Right ventricle myocardium superior (tissue), 1 donor: ENCODE data around the gene PLOD3. TPM values are rescaled to one million over a fixed set of nuclear protein-coding genes. Genes with fewer than 3 reads are reported as not detected.

Experiments
- ATAC-seq: fragments of 200-7000 bp; cut with Tn5 transposase; one replicate; pipeline ENCODE4 v1.9.1; 2020; ENCODE audit warnings: mild to moderate bottlenecking; ENCODE audit not compliant: poor library complexity
- DNase-seq: peaks from one replicate; pipeline ENCODE4 v3.0.0-alpha.2; 2020
- intact Hi-C: fragments of 100-400 bp; cut with DNase I; formaldehyde crosslinking; loops from one replicate; pipeline ENCODE4 v1.11.2; 2022
- total RNA-seq: library from RNA; stranded (reverse); fragmentation: NEBNext Ultra II Directional; extraction: Animal tissue kit (Norgen Biotek cat#: 25700); gene quantifications from one replicate; pipeline ENCODE4 v1.2.1, GENCODE V29; 2021
- donor health status: DM: no; HTN: yes; CAD: no; lungs with severe emphysema.

Gene PLOD3
- total RNA-seq, 1 donor from 2014 or later, result 39.0 TPM

- intact Hi-C loops, result no loop called here
- ATAC-seq (no peak), DNase-seq (no peak)
Measured at GRCh38 chr7:101170617-101171441, 46.6 kb downstream of the PLOD3 start.

GRCh38 chr7:101169838-101170551, 47.4 kb downstream of the PLOD3 start:
- peak; percentile 83 for DNase-seq
- peak; percentile 48 for ATAC-seq
- intact Hi-C loops, result no loop called here

GRCh38 chr7:101169110-101169837, 48.1 kb downstream of the PLOD3 start:
- DNase-seq, result no peak
- ATAC-seq, result no peak
- intact Hi-C loops, result no loop called here

- intact Hi-C loops, result no loop called here
- ATAC-seq (no peak), DNase-seq (no peak)
Measured at GRCh38 chr7:101168412-101169049, 48.9 kb downstream of the PLOD3 start.

GRCh38 chr7:101167645-101168411, 49.6 kb downstream of the PLOD3 start:
- DNase-seq (no peak), ATAC-seq (no peak)
- intact Hi-C loops, result no loop called here

- no peak for ATAC-seq
- intact Hi-C loops, result no loop called here
- no peak for DNase-seq
Measured at GRCh38 chr7:101166909-101167644, 50.3 kb downstream of the PLOD3 start.

GRCh38 chr7:101166648-101166908, 50.8 kb downstream of the PLOD3 start:
- intact Hi-C loops, result no loop called here
- DNase-seq (no peak), ATAC-seq (no peak)

- intact Hi-C loops, result no loop called here
- ATAC-seq (no peak), DNase-seq (no peak)
Measured at GRCh38 chr7:101165958-101166647, 51.3 kb downstream of the PLOD3 start.

GRCh38 chr7:101165075-101165957, 52.1 kb downstream of the PLOD3 start, which contains the start of gene VGF:
VGF (minus strand) TSS chr7:101165569; CDS start chr7:101164843, 726 bp downstream.
- intact Hi-C loops, result no loop called here
- ATAC-seq (peak; percentile 96), DNase-seq (peak; percentile 96)

GRCh38 chr7:101164071-101164840, 53.1 kb downstream of the PLOD3 start:
- ATAC-seq, result peak; percentile 38
- intact Hi-C loops, result no loop called here
- no peak for DNase-seq

GRCh38 chr7:101163279-101164070, 53.9 kb downstream of the PLOD3 start:
- ATAC-seq (no peak), DNase-seq (no peak)
- intact Hi-C loops, result no loop called here

GRCh38 chr7:101162551-101163278, 54.7 kb downstream of the PLOD3 start:
- intact Hi-C loops, result no loop called here
- no peak for DNase-seq
- ATAC-seq, result peak; percentile 19

GRCh38 chr7:101161692-101162471, 55.5 kb downstream of the PLOD3 start:
- DNase-seq, result no peak
- ATAC-seq, result no peak
- intact Hi-C loops, result no loop called here

GRCh38 chr7:101160910-101161309, 56.5 kb downstream of the PLOD3 start:
- DNase-seq, result no peak
- intact Hi-C loops, result no loop called here
- ATAC-seq, result no peak
